Measurements from ENCODE around the gene SASH3.

- TF ChIP-seq EZH2 (IDR thresholded peaks at IDR 0.05; ENCODE audit: borderline replicate concordance, insufficient read depth, low read depth, low read length, poor library complexity, severe bottlenecking) (no peak), CTCF (IDR thresholded peaks at IDR 0.05) (no peak)
Observed at GRCh38 chrX:129731228-129731627, 48.5 kb upstream of the SASH3 start.
